ENCODE measurements around the gene EXD1.
"Not testable (repeated sequence)": the region's sequence is repeated elsewhere in the genome, so short reads cannot be mapped to it uniquely, and the experiment has no call there.

EXD1 gene

GRCh38 chr15:41135580-41135979 lies 95.0 kb downstream of the EXD1 start:
- DNase-seq: not testable (repeated sequence)

GRCh38 chr15:41133454-41133853 lies 97.1 kb downstream of the EXD1 start:
- no peak for DNase-seq
